Liver (tissue), 9 donors: ENCODE data around the gene OR6Q1. TPM values are rescaled to one million over a fixed set of nuclear protein-coding genes. Genes with fewer than 3 reads are reported as not detected.

ENCODE experiments used
- DNase-seq: peaks from one replicate; pipeline ENCODE4 v3.0.0-alpha.2; 2017; ENCODE audit warnings: low spot score
- H3K27ac ChIP-seq, 2 donors: one replicate each; pipeline ENCODE4 v1.7.0; 2013; ENCODE audit warnings: inconsistent platforms in 2 of 2, low read length in 2 of 2, control low read depth in 1 of 2, low read depth in 1 of 2, mild to moderate bottlenecking in 1 of 2
- H3K27me3 ChIP-seq, 4 donors: one replicate each; pipeline versions ENCODE4 v1.6.1 to v1.7.0; 2013; ENCODE audit warnings: low read length in 3 of 4, inconsistent platforms in 1 of 4, mild to moderate bottlenecking in 1 of 4, moderate library complexity in 1 of 4; ENCODE audit not compliant: control insufficient read depth in 4 of 4, insufficient read depth in 4 of 4
- H3K36me3 ChIP-seq, 4 donors: one replicate each; pipeline versions ENCODE4 v1.6.1 to v1.7.0; 2013; ENCODE audit warnings: low read length in 3 of 4, mild to moderate bottlenecking in 3 of 4, low read depth in 1 of 4, moderate library complexity in 1 of 4; ENCODE audit not compliant: control insufficient read depth in 4 of 4, insufficient read depth in 3 of 4
- H3K4me1 ChIP-seq, 4 donors: one replicate each; pipeline versions ENCODE4 v1.6.1 to v1.7.0; 2013; ENCODE audit warnings: low read length in 3 of 4, mild to moderate bottlenecking in 3 of 4, moderate library complexity in 1 of 4; ENCODE audit not compliant: control insufficient read depth in 4 of 4, insufficient read depth in 4 of 4
- H3K4me3 ChIP-seq, 3 donors: one replicate each; pipeline versions ENCODE4 v1.6.1 to v1.7.0; 2013; ENCODE audit warnings: low read length in 3 of 3, control low read depth in 1 of 3, low read depth in 1 of 3, mild to moderate bottlenecking in 1 of 3
- H3K9ac ChIP-seq, 2 donors: one replicate each; pipeline ENCODE4 v1.7.0; 2013; ENCODE audit warnings: low read length in 2 of 2, mild to moderate bottlenecking in 2 of 2, moderate library complexity in 2 of 2, control low read depth in 1 of 2, low read depth in 1 of 2
- H3K9me3 ChIP-seq, 4 donors: one replicate each; pipeline versions ENCODE4 v1.6.1 to v1.7.0; 2013; ENCODE audit warnings: low read length in 3 of 4; ENCODE audit not compliant: control insufficient read depth in 4 of 4
- EGR1 ChIP-seq, 2 donors: IDR thresholded peaks; 2 replicates each; pipeline ENCODE4 v1.6.1; 2016 to 2018; ENCODE audit warnings: antibody characterized with exemption in 2 of 2, low read depth in 2 of 2
- FOXA1 ChIP-seq: IDR thresholded peaks from 2 replicates; pipeline ENCODE4 v1.6.1; 2016; ENCODE audit warnings: antibody characterized with exemption
- FOXA2 ChIP-seq: IDR thresholded peaks from 2 replicates; pipeline ENCODE4 v1.6.1; 2016; ENCODE audit warnings: antibody characterized with exemption
- HNF4A ChIP-seq, 2 donors: conservative IDR thresholded peaks; 2 replicates each; pipeline ENCODE4 v1.6.1; 2016; ENCODE audit warnings: antibody characterized with exemption in 2 of 2, mild to moderate bottlenecking in 2 of 2
- HNF4G ChIP-seq: IDR thresholded peaks from 2 replicates; pipeline ENCODE4 v1.6.1; 2016; ENCODE audit warnings: antibody characterized with exemption
- JUND ChIP-seq, 2 donors: IDR thresholded peaks; 2 replicates each; pipeline ENCODE4 v1.6.1; 2016; ENCODE audit warnings: antibody characterized with exemption in 2 of 2
- NR2F2 ChIP-seq: IDR thresholded peaks from 2 replicates; pipeline ENCODE4 v1.6.1; 2016; ENCODE audit warnings: antibody characterized with exemption
- RXRA ChIP-seq, 2 donors: IDR thresholded peaks; 2 replicates each; pipeline ENCODE4 v1.6.1; 2017 to 2018; ENCODE audit warnings: antibody characterized with exemption in 2 of 2, mild to moderate bottlenecking in 1 of 2
- TAF1 ChIP-seq: conservative IDR thresholded peaks from 2 replicates; pipeline ENCODE4 v1.6.1; 2016; ENCODE audit warnings: antibody characterized with exemption, mild to moderate bottlenecking
- YY1 ChIP-seq: IDR thresholded peaks from 2 replicates; pipeline ENCODE4 v1.6.1; 2016; ENCODE audit warnings: antibody characterized with exemption, mild to moderate bottlenecking
- ZBTB33 ChIP-seq: IDR thresholded peaks from 2 replicates; pipeline ENCODE4 v1.6.1; 2016; ENCODE audit warnings: antibody characterized with exemption
- WGBS: extraction: QIAGEN DNeasy Blood & Tissue Kit; methylation state at CpG from one replicate; pipeline ENCODE4 v1.1.7; 2013; 5-methylcytosine and 5-hydroxymethylcytosine counted together
- polyA plus RNA-seq, 2 donors: library from polyadenylated mRNA; stranded (reverse) in 1 of 2; unstranded in 1 of 2; fragments of 200-250 nt in 1 of 2; fragments of >200 nt in 1 of 2; fragmentation: Nextera tagmentation in 1 of 2; extraction: Ambion mirVana in 1 of 2; gene quantifications; one replicate each; pipeline versions ENCODE4 v1.2.1 to v1.2.3, GENCODE V29; 2013 to 2015
- total RNA-seq, 2 donors: library from RNA; depleted of rRNA; stranded (reverse); fragments of >200 nt; gene quantifications; one replicate each; pipeline ENCODE4 v1.2.3, GENCODE V29; 2014
- TF ChIP-seq, protein P1 (sequence below): fragments of 150-350 bp; IDR thresholded peaks from 2 replicates; pipeline ENCODE4 v1.5.1; 2017; ENCODE audit warnings: improper control_type of control experiment, low read depth, low read length; ENCODE audit not compliant: missing input control
- TF ChIP-seq, protein P2 (sequence below): IDR thresholded peaks from 2 replicates; pipeline ENCODE4 v1.6.1; 2016; ENCODE audit warnings: antibody characterized with exemption
- donor health status: healthy.
- donor health status: healthy.
- donor health status: healthy.
- donor health status: healthy.
- donor health status: healthy.

Gene OR6Q1
- total and polyA plus RNA-seq, 4 donors, result not detected

GRCh38 chr11:58061813-58062212 is 31.1 kb downstream of the OR6Q1 start:
- Histone ChIP-seq H3K9ac (no peak overlapping the region), H3K27me3 (no peaks in the 10 kb centered on the region), H3K9me3 (no peaks in the 10 kb centered on the region), H3K36me3 (no peaks in the 10 kb centered on the region), H3K4me3 (no peak overlapping the region), H3K4me1 (no peaks in the 10 kb centered on the region), H3K27ac (no peak overlapping the region)
- no peak for TF ChIP-seq HNF4A (conservative IDR thresholded peaks at IDR 0.05)
- TF ChIP-seq YY1, result no peak
- TF ChIP-seq, protein P1, sequence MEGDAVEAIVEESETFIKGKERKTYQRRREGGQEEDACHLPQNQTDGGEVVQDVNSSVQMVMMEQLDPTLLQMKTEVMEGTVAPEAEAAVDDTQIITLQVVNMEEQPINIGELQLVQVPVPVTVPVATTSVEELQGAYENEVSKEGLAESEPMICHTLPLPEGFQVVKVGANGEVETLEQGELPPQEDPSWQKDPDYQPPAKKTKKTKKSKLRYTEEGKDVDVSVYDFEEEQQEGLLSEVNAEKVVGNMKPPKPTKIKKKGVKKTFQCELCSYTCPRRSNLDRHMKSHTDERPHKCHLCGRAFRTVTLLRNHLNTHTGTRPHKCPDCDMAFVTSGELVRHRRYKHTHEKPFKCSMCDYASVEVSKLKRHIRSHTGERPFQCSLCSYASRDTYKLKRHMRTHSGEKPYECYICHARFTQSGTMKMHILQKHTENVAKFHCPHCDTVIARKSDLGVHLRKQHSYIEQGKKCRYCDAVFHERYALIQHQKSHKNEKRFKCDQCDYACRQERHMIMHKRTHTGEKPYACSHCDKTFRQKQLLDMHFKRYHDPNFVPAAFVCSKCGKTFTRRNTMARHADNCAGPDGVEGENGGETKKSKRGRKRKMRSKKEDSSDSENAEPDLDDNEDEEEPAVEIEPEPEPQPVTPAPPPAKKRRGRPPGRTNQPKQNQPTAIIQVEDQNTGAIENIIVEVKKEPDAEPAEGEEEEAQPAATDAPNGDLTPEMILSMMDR, result no peak
- no peak for TF ChIP-seq FOXA1
- TF ChIP-seq RXRA (IDR thresholded peaks at IDR 0.05), result no peak
- TF ChIP-seq HNF4G, result no peak
- 57% methylated on average over 6 of the region's 6 CpGs for WGBS
- no peak for DNase-seq

- no peaks in the 10 kb centered on the region for H3K27me3 ChIP-seq
- no peak overlapping the region for H3K9ac ChIP-seq
- H3K4me1 ChIP-seq, result no peaks in the 10 kb centered on the region
- no peaks in the 10 kb centered on the region for H3K36me3 ChIP-seq
- H3K4me3 ChIP-seq, result no peak overlapping the region
- 71% methylated on average over 5 of the region's 5 CpGs for WGBS
- no peak for DNase-seq
- no peaks in the 10 kb centered on the region for H3K9me3 ChIP-seq
- TF ChIP-seq HNF4A (conservative IDR thresholded peaks at IDR 0.05) (no peak), TAF1 (no peak), FOXA1 (no peak), NR2F2 (no peak), JUND (IDR thresholded peaks at IDR 0.05) (no peak), EGR1 (IDR thresholded peaks at IDR 0.05; ENCODE audit: low read depth in 2 of 2) (no peak)
- TF ChIP-seq, protein P2, sequence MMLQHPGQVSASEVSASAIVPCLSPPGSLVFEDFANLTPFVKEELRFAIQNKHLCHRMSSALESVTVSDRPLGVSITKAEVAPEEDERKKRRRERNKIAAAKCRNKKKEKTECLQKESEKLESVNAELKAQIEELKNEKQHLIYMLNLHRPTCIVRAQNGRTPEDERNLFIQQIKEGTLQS, result no peak
- H3K27ac ChIP-seq, result no peak overlapping the region
These were observed 36.9 kb downstream of the OR6Q1 start for GRCh38 chr11:58067685-58068084.

- WGBS, result 79% methylated on average over 6 of the region's 6 CpGs
- Histone ChIP-seq H3K36me3 (no peaks in the 10 kb centered on the region), H3K4me1 (no peaks in the 10 kb centered on the region), H3K4me3 (no peak overlapping the region), H3K27ac (no peak overlapping the region), H3K9ac (no peak overlapping the region), H3K27me3 (no peaks in the 10 kb centered on the region), H3K9me3 (no peaks in the 10 kb centered on the region)
- no peak for DNase-seq
- TF ChIP-seq, protein P2, result no peak
- no peak for TF ChIP-seq EGR1 (IDR thresholded peaks at IDR 0.05; ENCODE audit: low read depth in 2 of 2)
- TF ChIP-seq FOXA1, result no peak
- no peak for TF ChIP-seq JUND (IDR thresholded peaks at IDR 0.05)
- no peak for TF ChIP-seq FOXA2
- no peak for TF ChIP-seq ZBTB33
- no peak for TF ChIP-seq TAF1
- no peak for TF ChIP-seq YY1
These were observed 37.9 kb downstream of the OR6Q1 start for GRCh38 chr11:58068655-58069054.
